CD8-positive, alpha-beta memory T cell (primary cell): ENCODE data around the gene SMIM22. TPM values are rescaled to one million over a fixed set of nuclear protein-coding genes. Genes with fewer than 3 reads are reported as not detected.
"Not testable (repeated sequence)": the region's sequence is repeated elsewhere in the genome, so short reads cannot be mapped to it uniquely, and the experiment has no call there.

ENCODE experiments used
- CTCF ChIA-PET: fragments of 350-600 bp; sonication (Branson Sonifier 250); formaldehyde crosslinking; loops from one replicate; lab custom pipeline; 2021; ENCODE audit warnings: antibody characterized with exemption; lab: Charles Lee
- POLR2A ChIA-PET: fragments of 350-600 bp; sonication (Branson Sonifier 250); formaldehyde crosslinking; loops from one replicate; lab custom pipeline; 2021; ENCODE audit warnings: antibody characterized with exemption; lab: Charles Lee
- DNase-seq, 5 donors: peaks; one replicate each; pipeline versions ENCODE4 v3.0.0 to v3.0.0-alpha.2; 2020 to 2022; ENCODE audit warnings: mixed read lengths in 1 of 5
- H3K27ac ChIP-seq: one replicate; pipeline ENCODE4 v1.7.0; 2013; ENCODE audit warnings: low read depth, mild to moderate bottlenecking, low read length, moderate library complexity
- H3K27me3 ChIP-seq: 2 replicates; pipeline ENCODE4 v1.7.0; 2013; ENCODE audit warnings: low read length, mild to moderate bottlenecking; ENCODE audit not compliant: insufficient read depth, poor library complexity, severe bottlenecking
- H3K36me3 ChIP-seq: 2 replicates; pipeline ENCODE4 v1.7.0; 2013; ENCODE audit warnings: mild to moderate bottlenecking, low read length, moderate library complexity; ENCODE audit not compliant: insufficient read depth
- H3K4me1 ChIP-seq: 2 replicates; pipeline ENCODE4 v1.7.0; 2013; ENCODE audit warnings: mild to moderate bottlenecking, low read length, moderate library complexity; ENCODE audit not compliant: insufficient read depth
- H3K4me3 ChIP-seq: 2 replicates; pipeline ENCODE4 v1.7.0; 2013; ENCODE audit warnings: mild to moderate bottlenecking, low read length
- H3K9me3 ChIP-seq: 2 replicates; pipeline ENCODE4 v1.7.0; 2013; ENCODE audit warnings: mild to moderate bottlenecking, low read length
- H3K27ac Mint-ChIP-seq, 8 donors: one replicate each; pipeline ENCODE4 v1.8.0; 2020 to 2021; ENCODE audit warnings: mixed read lengths in 8 of 8, mild to moderate bottlenecking in 6 of 8, inconsistent platforms in 3 of 8, moderate library complexity in 3 of 8
- H3K27me3 Mint-ChIP-seq, 2 donors: one replicate each; pipeline ENCODE4 v1.8.0; 2020 to 2021; ENCODE audit warnings: mixed read lengths in 2 of 2, mild to moderate bottlenecking in 1 of 2, moderate library complexity in 1 of 2
- H3K36me3 Mint-ChIP-seq, 3 donors: one replicate each; pipeline ENCODE4 v1.8.0; 2020 to 2021; ENCODE audit warnings: mixed read lengths in 3 of 3, inconsistent platforms in 1 of 3, mild to moderate bottlenecking in 1 of 3
- H3K4me1 Mint-ChIP-seq, 3 donors: one replicate each; pipeline ENCODE4 v1.8.0; 2020 to 2021; ENCODE audit warnings: mixed read lengths in 3 of 3, inconsistent platforms in 1 of 3, mild to moderate bottlenecking in 1 of 3
- H3K4me3 Mint-ChIP-seq, 7 donors: one replicate each; pipeline ENCODE4 v1.8.0; 2020 to 2021; ENCODE audit warnings: mixed read lengths in 7 of 7, mild to moderate bottlenecking in 6 of 7, moderate library complexity in 4 of 7, inconsistent platforms in 2 of 7
- H3K9me3 Mint-ChIP-seq, 5 donors: one replicate each; pipeline ENCODE4 v1.8.0; 2020 to 2022; ENCODE audit warnings: mixed read lengths in 5 of 5, mild to moderate bottlenecking in 3 of 5, moderate library complexity in 2 of 5, inconsistent platforms in 1 of 5
- polyA plus RNA-seq: library from polyadenylated mRNA; unstranded; fragments of 300-500 nt; fragmentation: Illumina TruSeq; gene quantifications from one replicate; pipeline ENCODE4 v1.2.3, GENCODE V29; 2021
- total RNA-seq, 2 experiments: library from RNA; stranded (reverse); gene quantifications; one replicate each; pipeline ENCODE4 v1.2.3, GENCODE V29; 2021

The SMIM22 gene
- total and polyA plus RNA-seq, 3 experiments from 2014 or later: not detected

GRCh38 chr16:4784444-4784987 lies 10.7 kb upstream of the SMIM22 start:
- H3K27ac Mint-ChIP-seq, H3K27me3 Mint-ChIP-seq, H3K36me3 ChIP-seq, H3K36me3 Mint-ChIP-seq, DNase-seq, H3K4me3 ChIP-seq, H3K4me1 Mint-ChIP-seq, H3K27ac ChIP-seq, H3K27me3 ChIP-seq, H3K9me3 Mint-ChIP-seq, H3K9me3 ChIP-seq, H3K4me1 ChIP-seq, POLR2A ChIA-PET, CTCF ChIA-PET: not testable (repeated sequence)
- peak overlapping the region in 1 of 7 donors; percentile 41 for H3K4me3 Mint-ChIP-seq

DNA sequence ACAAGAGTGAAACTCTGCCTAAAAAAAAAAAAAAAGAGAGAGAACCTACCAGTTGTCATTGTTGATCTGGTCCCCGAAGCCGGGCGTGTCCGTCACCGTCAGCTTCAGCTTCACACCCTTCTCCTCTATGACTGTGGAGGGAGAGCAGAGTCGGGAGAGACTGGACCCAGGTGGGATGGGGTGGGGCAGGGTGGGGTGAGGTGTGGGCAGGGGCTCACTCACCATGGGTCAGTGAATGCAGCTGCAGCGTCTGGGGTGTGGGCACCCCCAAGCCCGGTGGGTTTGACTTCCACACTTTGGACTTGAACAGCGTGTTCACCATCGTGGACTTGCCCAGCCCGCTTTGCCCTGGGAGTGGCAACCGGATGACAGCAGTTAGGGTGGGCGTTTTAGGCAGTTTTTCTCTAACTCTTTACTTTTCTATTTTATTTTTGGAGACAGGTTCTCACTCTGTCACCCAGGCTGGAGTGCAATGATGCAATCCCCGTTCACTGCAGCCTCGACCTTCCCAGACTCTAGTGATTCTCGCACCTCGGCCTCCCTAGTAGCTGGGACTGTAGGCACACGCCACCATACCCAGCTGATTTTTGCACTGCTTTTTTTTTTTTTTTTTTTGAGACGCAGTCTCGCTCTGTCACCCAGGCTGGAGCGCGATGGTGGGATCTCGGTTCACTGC lies 9.3 kb upstream of the SMIM22 start:
- H3K27ac Mint-ChIP-seq: no peak overlapping the region
- H3K4me1 Mint-ChIP-seq: peaks cover 0 to 2% (median 0%) of the 10 kb centered on the region in 3 donors
- no peak overlapping the region for H3K27ac ChIP-seq
- DNase-seq: no peak
- POLR2A ChIA-PET: no interaction called here
- CTCF ChIA-PET: no interaction called here
- no peak overlapping the region for H3K4me3 ChIP-seq
- H3K9me3 ChIP-seq: no peaks in the 10 kb centered on the region
- peaks cover 0 to under 1% of the 10 kb centered on the region in 2 donors for H3K27me3 Mint-ChIP-seq
- H3K36me3 ChIP-seq: no peaks in the 10 kb centered on the region
- no peaks in the 10 kb centered on the region for H3K4me1 ChIP-seq
- no peaks in the 10 kb centered on the region for H3K27me3 ChIP-seq
- no peaks in the 10 kb centered on the region for H3K36me3 Mint-ChIP-seq
- H3K9me3 Mint-ChIP-seq: no peaks in the 10 kb centered on the region
- H3K4me3 Mint-ChIP-seq: no peak overlapping the region

DNA sequence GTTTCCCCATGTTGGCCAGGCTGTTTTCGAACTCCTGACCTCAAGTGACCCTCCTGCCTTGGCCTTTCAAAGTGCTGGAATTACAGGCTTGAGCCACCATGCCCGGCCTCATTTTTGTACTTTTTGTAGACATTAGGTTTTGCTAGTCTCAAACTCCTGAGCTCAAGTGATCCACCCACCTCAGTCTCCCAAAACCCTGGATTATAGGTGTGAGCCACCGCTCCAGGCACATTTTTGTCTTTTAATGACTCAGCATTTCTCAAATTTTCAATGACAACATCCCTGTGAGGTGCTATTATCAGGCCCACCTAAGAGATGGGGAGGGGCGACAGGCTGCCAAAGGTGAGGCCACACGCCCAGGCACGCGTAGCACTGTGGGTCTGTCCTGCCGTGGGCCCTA lies 8.1 kb upstream of the SMIM22 start:
- Histone ChIP-seq H3K27me3 (no peaks in the 10 kb centered on the region), H3K4me3 (no peak overlapping the region), H3K4me1 (no peaks in the 10 kb centered on the region), H3K36me3 (no peaks in the 10 kb centered on the region), H3K9me3 (no peaks in the 10 kb centered on the region), H3K27ac (no peak overlapping the region)
- ChIA-PET CTCF (no interaction called here), POLR2A (no interaction called here)
- Mint-ChIP-seq H3K9me3 (no peaks in the 10 kb centered on the region), H3K27ac (peak overlapping the region in 1 of 8 donors; percentile 22), H3K36me3 (no peaks in the 10 kb centered on the region), H3K27me3 (peaks cover 0 to 3% of the 10 kb centered on the region in 2 donors), H3K4me3 (no peak overlapping the region), H3K4me1 (peaks cover 0 to 2% (median 0%) of the 10 kb centered on the region in 3 donors)
- no peak for DNase-seq

DNA sequence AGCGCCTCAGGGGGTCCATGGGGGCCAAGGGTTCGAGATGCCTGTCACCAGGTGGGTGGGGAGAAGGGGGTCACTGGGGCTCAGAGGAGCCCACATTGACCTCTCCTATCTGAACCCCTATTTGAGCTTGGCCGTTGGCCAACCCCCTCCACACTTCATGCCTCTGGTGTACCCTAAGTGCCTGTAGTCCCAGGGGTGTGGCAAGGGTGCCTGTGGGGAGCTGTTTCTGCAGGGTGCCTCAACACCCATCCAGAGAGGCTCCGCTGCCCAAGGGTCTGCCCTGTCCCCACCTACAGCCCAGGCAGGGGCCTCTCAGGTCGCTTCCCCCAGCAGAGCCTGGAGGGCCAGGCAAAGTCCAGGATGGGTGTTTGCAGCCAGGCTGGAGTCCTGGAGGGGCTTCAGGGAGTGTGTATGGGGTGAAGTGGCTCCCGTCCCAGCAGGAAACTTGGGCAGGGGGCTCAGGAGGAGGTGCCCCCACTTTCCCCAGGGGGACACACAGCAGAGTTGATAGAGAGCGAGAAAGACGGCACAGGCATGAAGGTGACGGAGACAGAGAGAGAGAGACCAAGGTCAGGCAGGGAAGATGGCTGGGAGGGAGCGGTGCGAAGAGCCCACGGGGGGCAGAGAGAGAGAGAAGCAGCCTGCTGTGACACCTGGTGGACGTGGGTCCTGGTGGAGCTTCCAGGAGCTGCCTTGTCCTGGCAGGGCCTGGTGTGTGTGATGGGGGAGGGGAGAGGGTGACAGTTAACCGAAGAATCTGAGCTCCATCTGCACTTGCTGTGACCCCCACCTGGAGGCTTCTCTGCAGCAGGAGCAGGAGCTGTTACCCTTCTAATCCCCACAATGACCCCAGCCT lies 7.3 kb upstream of the SMIM22 start, which contains the start of gene SEPTIN12:
Gene SEPTIN12, minus strand, starts transcription at position 719 of the 856 bp plus-strand sequence. Its CDS starts 700 bp downstream, at position 19.
- no peaks in the 10 kb centered on the region for H3K4me1 ChIP-seq
- Mint-ChIP-seq H3K27ac (peak within 1 kb of the TSS in 3 of 8 donors; percentile 11 to 22 (median 21)), H3K27me3 (peaks cover 0 to 3% of the 10 kb centered on the region in 2 donors), H3K4me1 (peaks cover 0 to 2% (median 0%) of the 10 kb centered on the region in 3 donors), H3K36me3 (no peaks in the 10 kb centered on the region), H3K4me3 (no peak within 1 kb of the TSS), H3K9me3 (no peaks in the 10 kb centered on the region)
- no peak for DNase-seq
- CTCF ChIA-PET: no interaction called here
- no peaks in the 10 kb centered on the region for H3K27me3 ChIP-seq
- H3K36me3 ChIP-seq: no peaks in the 10 kb centered on the region
- POLR2A ChIA-PET: no interaction called here
- no peak within 1 kb of the TSS for H3K27ac ChIP-seq
- H3K9me3 ChIP-seq: no peaks in the 10 kb centered on the region
- H3K4me3 ChIP-seq: no peak within 1 kb of the TSS

DNA sequence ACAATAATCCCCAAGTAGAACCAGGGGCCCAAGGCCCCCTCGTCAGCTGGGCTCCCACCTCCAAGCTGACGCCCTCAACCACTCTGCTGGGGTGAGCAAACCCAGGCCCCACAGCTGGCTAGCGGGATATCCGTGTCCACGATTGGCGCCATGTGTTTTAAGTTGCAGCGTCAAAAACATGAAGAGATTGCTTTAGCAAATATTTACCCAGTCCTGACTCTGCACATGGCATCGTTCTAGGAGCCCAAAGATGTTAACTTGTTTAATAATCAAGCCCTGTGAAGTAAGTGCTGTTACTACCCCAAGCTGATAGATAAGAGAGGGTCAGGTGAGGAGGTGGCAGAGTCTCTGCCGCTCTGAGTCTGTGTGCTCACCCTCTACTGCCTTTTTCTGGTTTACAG lies 6.7 kb upstream of the SMIM22 start:
- peaks cover 0 to 2% (median 0%) of the 10 kb centered on the region in 3 donors for H3K4me1 Mint-ChIP-seq
- CTCF ChIA-PET: interaction anchor here (0.6 kb wide), 1 partner anchor 85 kb away, joined by 3 read pairs; no protein-coding TSS in a partner anchor

GRCh38 chr16:4788910-4789309 lies 6.3 kb upstream of the SMIM22 start:
- H3K27ac ChIP-seq: no peak overlapping the region
- peaks cover 0 to 3% of the 10 kb centered on the region in 2 donors for H3K27me3 Mint-ChIP-seq
- peak overlapping the region in 2 of 8 donors; percentile 11 to 21 for H3K27ac Mint-ChIP-seq
- DNase-seq: no peak
- ChIA-PET POLR2A (no interaction called here), CTCF (interaction anchor here (0.6 kb wide), 1 partner anchor 85 kb away, joined by 3 read pairs; no protein-coding TSS in a partner anchor)
- H3K4me1 ChIP-seq: no peaks in the 10 kb centered on the region
- no peak overlapping the region for H3K4me3 ChIP-seq
- H3K4me3 Mint-ChIP-seq: no peak overlapping the region
- no peaks in the 10 kb centered on the region for H3K36me3 ChIP-seq
- H3K36me3 Mint-ChIP-seq: no peaks in the 10 kb centered on the region
- no peaks in the 10 kb centered on the region for H3K9me3 Mint-ChIP-seq
- peaks cover 0 to 2% (median 0%) of the 10 kb centered on the region in 3 donors for H3K4me1 Mint-ChIP-seq
- no peaks in the 10 kb centered on the region for H3K9me3 ChIP-seq
- H3K27me3 ChIP-seq: no peaks in the 10 kb centered on the region

More for the DNA sequence above, 6.7 kb upstream of the SMIM22 start:
- no peak overlapping the region for H3K27ac ChIP-seq
- peaks cover 0 to 3% of the 10 kb centered on the region in 2 donors for H3K27me3 Mint-ChIP-seq
- no peaks in the 10 kb centered on the region for H3K9me3 ChIP-seq
- H3K9me3 Mint-ChIP-seq: no peaks in the 10 kb centered on the region
- H3K27ac Mint-ChIP-seq: peak overlapping the region in 2 of 8 donors; percentile 11 to 21
- H3K4me3 Mint-ChIP-seq: no peak overlapping the region
- no peak overlapping the region for H3K4me3 ChIP-seq
- no peaks in the 10 kb centered on the region for H3K36me3 ChIP-seq
- no peak for DNase-seq
- H3K27me3 ChIP-seq: no peaks in the 10 kb centered on the region
- H3K36me3 Mint-ChIP-seq: no peaks in the 10 kb centered on the region
- POLR2A ChIA-PET: no interaction called here
- H3K4me1 ChIP-seq: no peaks in the 10 kb centered on the region

- ChIA-PET POLR2A (no interaction called here), CTCF (interaction anchor here (1.1 kb wide), 1 partner anchor 14 kb away, joined by 3 read pairs; no protein-coding TSS in a partner anchor)
- no peaks in the 10 kb centered on the region for H3K36me3 Mint-ChIP-seq
- Histone ChIP-seq H3K4me3 (no peak overlapping the region), H3K36me3 (no peaks in the 10 kb centered on the region), H3K9me3 (no peaks in the 10 kb centered on the region), H3K27ac (no peak overlapping the region), H3K4me1 (no peaks in the 10 kb centered on the region), H3K27me3 (no peaks in the 10 kb centered on the region)
- no peaks in the 10 kb centered on the region for H3K9me3 Mint-ChIP-seq
- H3K27me3 Mint-ChIP-seq: peaks cover 0 to 3% of the 10 kb centered on the region in 2 donors
- no peak overlapping the region for H3K4me3 Mint-ChIP-seq
- peaks cover 0 to 2% (median 0%) of the 10 kb centered on the region in 3 donors for H3K4me1 Mint-ChIP-seq
- no peak for DNase-seq
- H3K27ac Mint-ChIP-seq: no peak overlapping the region
Observed at GRCh38 chr16:4790261-4790660, 4.9 kb upstream of the SMIM22 start.
